Muscle layer of colon (tissue), 2 donors: ENCODE measurements around the gene DNAJC27.

Source experiments
- H3K27ac ChIP-seq: one replicate; pipeline ENCODE4 v1.7.0; 2013; ENCODE audit warnings: low read depth, mild to moderate bottlenecking, low read length, moderate library complexity
- H3K27me3 ChIP-seq, 2 donors: one replicate each; pipeline ENCODE4 v1.7.0; 2013; ENCODE audit warnings: low read length in 2 of 2, mild to moderate bottlenecking in 2 of 2; ENCODE audit not compliant: insufficient read depth in 2 of 2, control insufficient read depth in 1 of 2
- H3K36me3 ChIP-seq: one replicate; pipeline ENCODE4 v1.7.0; 2013; ENCODE audit warnings: mild to moderate bottlenecking, low read length; ENCODE audit not compliant: insufficient read depth
- H3K4me1 ChIP-seq: one replicate; pipeline ENCODE4 v1.7.0; 2013; ENCODE audit warnings: mild to moderate bottlenecking, low read length; ENCODE audit not compliant: insufficient read depth
- H3K4me3 ChIP-seq, 2 donors: one replicate each; pipeline ENCODE4 v1.7.0; 2013; ENCODE audit warnings: low read length in 2 of 2, low read depth in 1 of 2, mild to moderate bottlenecking in 1 of 2, moderate library complexity in 1 of 2
- H3K9ac ChIP-seq: one replicate; pipeline ENCODE4 v1.7.0; 2013; ENCODE audit warnings: low read length
- H3K9me3 ChIP-seq: one replicate; pipeline ENCODE4 v1.7.0; 2013; ENCODE audit warnings: mild to moderate bottlenecking, low read length
- donor health status: abdominal sarcoma.
- donor health status: Adenocarcinoma of cecum.

The DNAJC27 gene

GRCh38 chr2:24915175-24915574 is 56.6 kb downstream of the DNAJC27 start:
- H3K36me3 ChIP-seq: no peaks in the 10 kb centered on the region
- no peaks in the 10 kb centered on the region for H3K9me3 ChIP-seq
- no peaks in the 10 kb centered on the region for H3K27me3 ChIP-seq
- no peak overlapping the region for H3K27ac ChIP-seq
- H3K4me1 ChIP-seq: no peaks in the 10 kb centered on the region
- no peak overlapping the region for H3K4me3 ChIP-seq
- no peak overlapping the region for H3K9ac ChIP-seq

- Histone ChIP-seq H3K27me3 (no peaks in the 10 kb centered on the region), H3K4me1 (no peaks in the 10 kb centered on the region), H3K4me3 (no peak overlapping the region), H3K27ac (no peak overlapping the region), H3K9me3 (no peaks in the 10 kb centered on the region), H3K9ac (no peak overlapping the region), H3K36me3 (no peaks in the 10 kb centered on the region)
These were observed 57.0 kb downstream of the DNAJC27 start for GRCh38 chr2:24914713-24915112.

- Histone ChIP-seq H3K9me3 (no peaks in the 10 kb centered on the region), H3K4me3 (no peak overlapping the region), H3K9ac (no peak overlapping the region), H3K36me3 (no peaks in the 10 kb centered on the region), H3K4me1 (no peaks in the 10 kb centered on the region), H3K27me3 (no peaks in the 10 kb centered on the region), H3K27ac (no peak overlapping the region)
These were observed 57.8 kb downstream of the DNAJC27 start for GRCh38 chr2:24913911-24914310.

- H3K9ac ChIP-seq: no peak overlapping the region
- H3K4me3 ChIP-seq: no peak overlapping the region
- no peaks in the 10 kb centered on the region for H3K36me3 ChIP-seq
- H3K27me3 ChIP-seq: no peaks in the 10 kb centered on the region
- no peaks in the 10 kb centered on the region for H3K4me1 ChIP-seq
- H3K9me3 ChIP-seq: no peaks in the 10 kb centered on the region
- H3K27ac ChIP-seq: no peak overlapping the region
These were observed 58.8 kb downstream of the DNAJC27 start for GRCh38 chr2:24912986-24913385.

- Histone ChIP-seq H3K27ac (no peak overlapping the region), H3K4me1 (no peaks in the 10 kb centered on the region), H3K27me3 (no peaks in the 10 kb centered on the region), H3K9ac (no peak overlapping the region), H3K36me3 (no peaks in the 10 kb centered on the region), H3K9me3 (no peaks in the 10 kb centered on the region), H3K4me3 (no peak overlapping the region)
These were observed 59.2 kb downstream of the DNAJC27 start for GRCh38 chr2:24912523-24912922.

- no peaks in the 10 kb centered on the region for H3K36me3 ChIP-seq
- no peak overlapping the region for H3K4me3 ChIP-seq
- no peaks in the 10 kb centered on the region for H3K4me1 ChIP-seq
- no peak overlapping the region for H3K9ac ChIP-seq
- no peaks in the 10 kb centered on the region for H3K9me3 ChIP-seq
- no peak overlapping the region for H3K27ac ChIP-seq
- H3K27me3 ChIP-seq: no peaks in the 10 kb centered on the region
These were observed 61.5 kb downstream of the DNAJC27 start for GRCh38 chr2:24910245-24910644.

- Histone ChIP-seq H3K4me1 (no peaks in the 10 kb centered on the region), H3K27me3 (no peaks in the 10 kb centered on the region), H3K27ac (no peak overlapping the region), H3K36me3 (no peaks in the 10 kb centered on the region), H3K9ac (no peak overlapping the region), H3K9me3 (no peaks in the 10 kb centered on the region), H3K4me3 (no peak overlapping the region)
These were observed 62.1 kb downstream of the DNAJC27 start for GRCh38 chr2:24909555-24910177.

GRCh38 chr2:24908461-24908901 is 63.3 kb downstream of the DNAJC27 start:
- no peak overlapping the region for H3K27ac ChIP-seq
- H3K36me3 ChIP-seq: no peaks in the 10 kb centered on the region
- no peak overlapping the region for H3K4me3 ChIP-seq
- no peaks in the 10 kb centered on the region for H3K27me3 ChIP-seq
- no peaks in the 10 kb centered on the region for H3K4me1 ChIP-seq
- H3K9me3 ChIP-seq: no peaks in the 10 kb centered on the region
- no peak overlapping the region for H3K9ac ChIP-seq

- H3K4me1 ChIP-seq: no peaks in the 10 kb centered on the region
- H3K36me3 ChIP-seq: no peaks in the 10 kb centered on the region
- H3K27me3 ChIP-seq: no peaks in the 10 kb centered on the region
- H3K27ac ChIP-seq: no peak overlapping the region
- H3K9ac ChIP-seq: no peak overlapping the region
- no peak overlapping the region for H3K4me3 ChIP-seq
- H3K9me3 ChIP-seq: no peaks in the 10 kb centered on the region
These were observed 64.6 kb downstream of the DNAJC27 start for GRCh38 chr2:24907116-24907515.

- Histone ChIP-seq H3K9ac (no peak overlapping the region), H3K9me3 (no peaks in the 10 kb centered on the region), H3K27me3 (no peaks in the 10 kb centered on the region), H3K4me3 (no peak overlapping the region), H3K4me1 (no peaks in the 10 kb centered on the region), H3K36me3 (no peaks in the 10 kb centered on the region), H3K27ac (no peak overlapping the region)
These were observed 65.3 kb downstream of the DNAJC27 start for GRCh38 chr2:24906466-24906865.

GRCh38 chr2:24903161-24904103 is 68.3 kb downstream of the DNAJC27 start:
- H3K27me3 ChIP-seq: no peaks in the 10 kb centered on the region
- H3K27ac ChIP-seq: no peak overlapping the region
- no peaks in the 10 kb centered on the region for H3K9me3 ChIP-seq

More at GRCh38 chr2:24903161-24904103, 68.3 kb downstream of the DNAJC27 start:
- Histone ChIP-seq H3K4me1 (no peaks in the 10 kb centered on the region), H3K9ac (no peak overlapping the region), H3K36me3 (no peaks in the 10 kb centered on the region), H3K4me3 (no peak overlapping the region)
